Measurements from ENCODE around the gene FASN.
A peak's percentile ranks its signal among the peaks of the same experiment; 100 is the strongest.

Gene FASN

GRCh38 chr17:82087961-82088837, 9.8 kb downstream of the FASN start:
- DNase-seq = peak in 1 of 5 donors; percentile 11

GRCh38 chr17:82086941-82087906, 10.8 kb downstream of the FASN start:
- DNase-seq = peak in 1 of 5 donors; percentile 13

- peak in 1 of 5 donors; percentile 10 for DNase-seq
Observed at GRCh38 chr17:82085931-82086764, 11.9 kb downstream of the FASN start.

DNA sequence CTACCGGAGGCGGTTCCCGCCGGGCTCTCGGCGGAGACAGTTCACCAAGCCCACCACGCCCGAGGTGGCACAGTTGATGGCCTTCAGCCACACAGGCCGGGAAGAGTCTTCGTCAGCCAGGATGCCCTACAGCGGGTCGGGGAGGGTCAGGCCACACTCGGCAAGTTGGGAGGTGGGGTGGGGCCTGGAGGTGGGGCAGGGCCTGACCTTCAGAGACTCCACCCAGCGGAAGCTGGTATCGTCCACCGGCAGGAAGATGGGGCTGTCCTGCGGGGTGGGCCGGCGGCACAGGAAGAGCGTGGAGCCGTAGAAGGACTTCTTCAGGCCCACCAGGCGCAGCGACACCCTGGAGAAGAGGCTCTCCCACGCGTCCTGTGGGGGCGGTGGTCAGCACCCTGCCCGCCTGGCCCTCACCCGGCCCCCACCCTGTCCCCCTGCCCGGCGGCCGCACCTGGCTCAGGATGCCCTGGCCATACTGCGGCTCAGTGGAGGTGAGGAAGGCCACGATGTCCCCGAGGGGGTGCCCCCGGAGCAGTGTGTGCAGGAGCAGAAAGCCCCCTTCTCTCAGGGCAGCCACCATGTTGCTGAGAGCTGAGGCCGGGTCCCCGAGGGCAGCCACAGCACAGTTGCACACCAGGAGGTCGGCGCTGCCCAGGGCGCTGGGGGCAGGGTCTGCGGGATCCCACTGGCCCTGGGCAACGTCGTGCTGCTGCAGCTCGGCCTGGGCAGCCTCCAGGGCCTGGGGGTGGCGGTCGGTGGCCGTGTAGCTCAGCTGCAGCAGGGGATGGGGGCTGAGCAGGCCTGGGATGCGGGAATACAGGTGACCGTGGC, 12.8 kb downstream of the FASN start:
- DNase-seq = peak in 1 of 5 donors; percentile 1

- DNase-seq = peak in 1 of 5 donors; percentile 0
Observed at GRCh38 chr17:82084373-82085030, 13.5 kb downstream of the FASN start.

GRCh38 chr17:82083533-82084359, 14.3 kb downstream of the FASN start:
- peak in 1 of 5 donors; percentile 0 for DNase-seq

DNA sequence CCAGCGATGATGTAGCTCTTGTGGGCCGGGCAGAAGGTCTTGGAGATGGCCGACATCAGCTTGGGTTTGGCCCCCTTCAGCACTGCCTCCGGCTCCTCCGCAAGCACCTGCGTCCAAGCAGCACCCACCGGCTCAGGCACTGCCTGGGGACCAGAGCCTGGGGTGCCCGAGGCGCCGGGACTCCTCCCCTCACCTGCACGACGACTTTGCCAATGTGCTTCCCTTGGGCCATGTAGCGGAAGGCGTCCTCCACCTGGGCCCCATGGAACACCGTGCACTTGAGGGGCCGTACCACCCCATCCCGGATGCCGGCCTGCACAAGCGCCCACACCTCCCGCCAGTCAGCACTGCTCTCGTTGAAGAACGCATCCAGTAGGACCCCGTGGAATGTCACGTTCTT, 15.0 kb downstream of the FASN start:
- no peak for DNase-seq

DNA sequence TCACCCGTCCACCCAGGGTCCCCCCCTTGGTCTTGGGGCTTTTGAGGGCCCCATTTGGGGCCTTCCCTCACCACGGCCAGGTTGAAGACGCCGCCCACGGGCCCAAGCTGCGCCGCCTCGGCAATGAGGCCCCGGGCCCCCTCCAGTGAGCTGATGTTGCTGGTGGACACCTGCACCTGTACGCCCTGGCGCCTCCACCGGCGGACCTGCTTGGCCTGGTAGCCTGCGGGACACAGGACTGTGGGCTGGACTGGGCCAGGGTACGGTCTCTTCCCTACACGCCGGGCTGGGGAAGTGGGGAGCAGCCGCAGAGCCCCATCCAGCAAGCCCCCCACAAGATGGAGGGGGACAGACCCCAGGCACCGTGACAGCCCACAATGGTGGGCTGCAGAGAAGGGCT, 15.6 kb downstream of the FASN start:
- no peak for DNase-seq

GRCh38 chr17:82081966-82082365, 16.1 kb downstream of the FASN start:
- no peak for DNase-seq

DNA sequence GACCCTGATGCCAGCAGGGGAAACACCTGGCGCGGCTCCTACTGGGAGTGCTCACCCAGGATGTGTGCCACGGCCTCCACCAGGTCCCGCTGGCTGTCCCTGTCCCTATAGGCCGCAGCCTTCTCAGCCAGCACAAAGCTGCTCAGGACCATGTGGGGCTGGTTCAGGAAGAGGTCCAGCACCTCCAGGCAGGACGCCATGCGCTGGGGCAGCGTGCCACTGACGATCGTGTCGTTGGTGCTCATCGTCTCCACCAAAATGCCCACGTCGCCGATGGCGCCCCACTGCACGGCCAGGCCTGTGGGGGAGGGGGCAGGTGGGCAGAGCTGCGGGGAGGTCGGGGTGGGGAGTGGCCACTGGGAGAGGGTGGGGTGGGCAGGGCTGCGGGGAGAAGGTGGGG, 16.5 kb downstream of the FASN start:
- DNase-seq = no peak

- DNase-seq = no peak
Observed at GRCh38 chr17:82080789-82081464, 17.1 kb downstream of the FASN start.

GRCh38 chr17:82080048-82080788, 17.8 kb downstream of the FASN start:
- no peak for DNase-seq

- DNase-seq = no peak
Observed at GRCh38 chr17:82079001-82079677, 18.9 kb downstream of the FASN start.

DNA sequence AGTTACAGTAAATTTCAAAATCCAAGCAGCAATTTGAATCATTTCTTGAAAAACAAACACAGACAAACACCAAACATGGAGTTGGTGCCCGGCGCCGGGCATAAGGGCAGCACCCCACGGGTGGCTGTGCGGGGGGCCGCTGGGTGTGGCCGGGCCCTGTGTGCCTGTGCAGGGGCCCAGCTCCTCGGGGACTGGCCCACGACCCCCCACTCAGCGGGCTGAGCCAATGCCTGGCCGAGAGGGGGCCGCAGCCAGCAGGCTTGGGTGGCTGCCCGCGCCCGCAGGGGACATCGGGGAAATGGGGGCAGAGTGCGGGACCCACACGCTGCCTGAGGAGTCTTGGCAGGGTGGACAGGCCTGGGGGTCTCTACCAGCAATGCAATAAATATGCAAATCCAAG, 19.6 kb downstream of the FASN start:
- no peak for DNase-seq

GRCh38 chr17:82077617-82078358, 20.2 kb downstream of the FASN start:
- no peak for DNase-seq

- DNase-seq = no peak
Observed at GRCh38 chr17:82076785-82077591, 21.0 kb downstream of the FASN start.
